ENCODE data around the gene OR6B2. TPM values are rescaled to one million over a fixed set of nuclear protein-coding genes. Genes with fewer than 3 reads are reported as not detected.

The OR6B2 gene
- total and polyA plus RNA-seq, 2 of the 4 experiments (the other 2 are of a cell fraction) = not detected

GRCh38 chr2:239984421-239985194 is 45.6 kb downstream of the OR6B2 start:
- no peak overlapping the region for H3K4me2 ChIP-seq (ENCODE audit: low read depth, low read length)
- no peak overlapping the region for H2BK15ac ChIP-seq (ENCODE audit: low read depth, low read length)
- H3K9me3 ChIP-seq (ENCODE audit: control insufficient read depth, insufficient read depth, low read length) = peaks cover 3% of the 10 kb centered on the region
- 0 out of 2 replicates have a peak, but pooled peaks cover 2% of the 10 kb centered on the region for H3K9me1 ChIP-seq (ENCODE audit: insufficient read depth, low read length)
- no peaks in the 10 kb centered on the region for H3K27me3 ChIP-seq (ENCODE audit: control insufficient read depth, insufficient read depth, low read length)
- in situ Hi-C loops (cut with MboI; ENCODE audit: low sequenced_read_pairs) (loop anchor here (25.0 kb wide), 1 partner anchor 847 kb away; no protein-coding TSS in a partner anchor), dilution Hi-C loops (cut with HindIII; ENCODE audit: low sequenced_read_pairs, unreplicated experiment) (no loop called here), intact Hi-C loops (cut with micrococcal nuclease) (no loop called here)
- ATAC-seq (ENCODE audit: low read depth) = no peak
- DNase-seq = no peak
- H3K18ac ChIP-seq (ENCODE audit: low read depth, low read length) = no peak overlapping the region
- H4K5ac ChIP-seq (ENCODE audit: low read depth, low read length) = no peak overlapping the region
- 95 to 100% methylated on average over 2 to 3 of the region's 16 CpGs for WGBS, 2 experiments (ENCODE audit: extremely low coverage in 2 of 2, insufficient read length in 1 of 2)
- no peak overlapping the region for H4K8ac ChIP-seq (ENCODE audit: low read depth in 2 of 2, low read length in 2 of 2)
- H2BK120ac ChIP-seq (ENCODE audit: low read depth, low read length) = no peak overlapping the region
- H3K23ac ChIP-seq (ENCODE audit: low read depth, low read length) = no peak overlapping the region
- no peak overlapping the region for H3K4me3 ChIP-seq (ENCODE audit: insufficient read depth, low read depth, low read length)
- ChIA-PET CTCF (interaction anchor here (0.7 kb wide), 1 partner anchor 8 kb away, joined by 3 read pairs; no protein-coding TSS in a partner anchor), POLR2A (ENCODE audit: unreplicated experiment) (no interaction called here)
- H3K36me3 ChIP-seq (ENCODE audit: control insufficient read depth, insufficient read depth, low read length) = peaks cover 45% of the 10 kb centered on the region
- H3K14ac ChIP-seq (replicated peaks; ENCODE audit: low read depth, low read length) = no peak overlapping the region
- H3K79me1 ChIP-seq (ENCODE audit: low read depth in 1 of 2, low read length in 2 of 2) = peaks cover 0 to 10% of the 10 kb centered on the region in 2 experiments; a peak in 3 of 4 replicates
- no peak overlapping the region for H3K27ac ChIP-seq (ENCODE audit: insufficient read depth, low read length)
- no TSS peak for BruUV-seq (replicated peaks)
- no peak overlapping the region for H2AK9ac ChIP-seq (replicated peaks; ENCODE audit: low read depth, low read length, poor library complexity)
- H3K4ac ChIP-seq (ENCODE audit: low read depth, low read length) = no peak overlapping the region
- no peak overlapping the region for H2AK5ac ChIP-seq (ENCODE audit: low read depth, low read length)
- no peak overlapping the region for H3K9ac ChIP-seq (ENCODE audit: low read depth, low read length)
- H3K56ac ChIP-seq (ENCODE audit: extremely low read depth, insufficient read depth, low read length) = no peak overlapping the region
- peak overlapping the region; percentile 24 for H2AFZ ChIP-seq (replicated peaks; ENCODE audit: low read length, poor library complexity)
- H2BK5ac ChIP-seq (ENCODE audit: low read depth, low read length, poor library complexity, severe bottlenecking) = no peak overlapping the region
- no peaks in the 10 kb centered on the region for H3K4me1 ChIP-seq (ENCODE audit: control insufficient read depth, insufficient read depth, low read length)
- no peak overlapping the region for H2BK20ac ChIP-seq (ENCODE audit: low read depth, low read length)
- no peaks in the 10 kb centered on the region for H4K20me1 ChIP-seq (ENCODE audit: insufficient read depth, low read length)
- no peak overlapping the region for H4K91ac ChIP-seq (ENCODE audit: insufficient read depth, low read depth, low read length)
- TF ChIP-seq MAZ (IDR thresholded peaks at IDR 0.05; ENCODE audit: borderline replicate concordance, low read depth, low read length) = no peak
- no peak for TF ChIP-seq MAFK (IDR thresholded peaks at IDR 0.05; ENCODE audit: low read depth, low read length)
- no peak for TF ChIP-seq POLR2A (IDR thresholded peaks at IDR 0.05; ENCODE audit: low read depth, low read length)
- TF ChIP-seq, protein P1, sequence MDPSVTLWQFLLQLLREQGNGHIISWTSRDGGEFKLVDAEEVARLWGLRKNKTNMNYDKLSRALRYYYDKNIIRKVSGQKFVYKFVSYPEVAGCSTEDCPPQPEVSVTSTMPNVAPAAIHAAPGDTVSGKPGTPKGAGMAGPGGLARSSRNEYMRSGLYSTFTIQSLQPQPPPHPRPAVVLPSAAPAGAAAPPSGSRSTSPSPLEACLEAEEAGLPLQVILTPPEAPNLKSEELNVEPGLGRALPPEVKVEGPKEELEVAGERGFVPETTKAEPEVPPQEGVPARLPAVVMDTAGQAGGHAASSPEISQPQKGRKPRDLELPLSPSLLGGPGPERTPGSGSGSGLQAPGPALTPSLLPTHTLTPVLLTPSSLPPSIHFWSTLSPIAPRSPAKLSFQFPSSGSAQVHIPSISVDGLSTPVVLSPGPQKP (IDR thresholded peaks at IDR 0.05; ENCODE audit: borderline replicate concordance, low read depth, low read length) = no peak
- no peak for TF ChIP-seq NFE2L2 (IDR thresholded peaks at IDR 0.05; ENCODE audit: low read depth, low read length)
- no peak for TF ChIP-seq CTCF (conservative IDR thresholded peaks at IDR 0.05; ENCODE audit: low read depth, low read length)
- TF ChIP-seq CHD1 (IDR thresholded peaks at IDR 0.05; ENCODE audit: low read depth, low read length) = no peak
- TF ChIP-seq, protein P2, sequence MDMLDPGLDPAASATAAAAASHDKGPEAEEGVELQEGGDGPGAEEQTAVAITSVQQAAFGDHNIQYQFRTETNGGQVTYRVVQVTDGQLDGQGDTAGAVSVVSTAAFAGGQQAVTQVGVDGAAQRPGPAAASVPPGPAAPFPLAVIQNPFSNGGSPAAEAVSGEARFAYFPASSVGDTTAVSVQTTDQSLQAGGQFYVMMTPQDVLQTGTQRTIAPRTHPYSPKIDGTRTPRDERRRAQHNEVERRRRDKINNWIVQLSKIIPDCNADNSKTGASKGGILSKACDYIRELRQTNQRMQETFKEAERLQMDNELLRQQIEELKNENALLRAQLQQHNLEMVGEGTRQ (IDR thresholded peaks at IDR 0.05; ENCODE audit: low read depth, low read length) = no peak
- TF ChIP-seq FOS (IDR thresholded peaks at IDR 0.05; ENCODE audit: low read depth, low read length) = no peak
- no peak for TF ChIP-seq MXI1 (IDR thresholded peaks at IDR 0.05; ENCODE audit: borderline replicate concordance, low read depth, low read length)
- TF ChIP-seq RCOR1 (IDR thresholded peaks at IDR 0.05; ENCODE audit: insufficient replicate concordance, low read length) = no peak
- TF ChIP-seq CEBPB (IDR thresholded peaks at IDR 0.05; ENCODE audit: low read depth, low read length) = no peak
- TF ChIP-seq RFX5 (IDR thresholded peaks at IDR 0.05; ENCODE audit: low read depth, low read length) = no peak
- TF ChIP-seq BHLHE40 (IDR thresholded peaks at IDR 0.05; ENCODE audit: low read depth, low read length) = no peak
- TF ChIP-seq RAD21 (IDR thresholded peaks at IDR 0.05; ENCODE audit: low read length) = no peak
